CD4-positive, alpha-beta memory T cell (primary cell): ENCODE measurements around the gene OSCP1. TPM values are rescaled to one million over a fixed set of nuclear protein-coding genes. Genes with fewer than 3 reads are reported as not detected.

Experiments
- CTCF ChIA-PET: fragments of 350-600 bp; sonication (Branson Sonifier 250); formaldehyde crosslinking; loops from one replicate; lab custom pipeline; 2021; ENCODE audit warnings: inconsistent platforms; ENCODE audit not compliant: partially characterized antibody; lab: Charles Lee
- POLR2A ChIA-PET: fragments of 350-600 bp; sonication (Branson Sonifier 250); formaldehyde crosslinking; loops from one replicate; lab custom pipeline; 2021; ENCODE audit not compliant: partially characterized antibody; lab: Charles Lee
- DNase-seq, 5 donors: peaks; one replicate each; pipeline versions ENCODE4 v3.0.0 to v3.0.0-alpha.2; 2020 to 2022; ENCODE audit warnings: mixed read lengths in 1 of 5
- H3K27ac ChIP-seq: one replicate; pipeline ENCODE4 v1.7.0; 2013; ENCODE audit warnings: low read depth, low read length
- H3K27me3 ChIP-seq: 2 replicates; pipeline ENCODE4 v1.7.0; 2013; ENCODE audit warnings: mild to moderate bottlenecking, low read length, moderate library complexity; ENCODE audit not compliant: insufficient read depth
- H3K36me3 ChIP-seq: 2 replicates; pipeline ENCODE4 v1.7.0; 2013; ENCODE audit warnings: mild to moderate bottlenecking, low read length, moderate library complexity; ENCODE audit not compliant: insufficient read depth
- H3K4me1 ChIP-seq: 2 replicates; pipeline ENCODE4 v1.7.0; 2013; ENCODE audit warnings: mild to moderate bottlenecking, low read length, moderate library complexity; ENCODE audit not compliant: insufficient read depth
- H3K4me3 ChIP-seq, 2 donors: one replicate each; pipeline ENCODE4 v1.7.0; 2013; ENCODE audit warnings: low read length in 2 of 2, mild to moderate bottlenecking in 1 of 2
- H3K9me3 ChIP-seq, 2 donors: one replicate each; pipeline ENCODE4 v1.7.0; 2013; ENCODE audit warnings: low read length in 2 of 2, control low read depth in 1 of 2; ENCODE audit not compliant: control insufficient read depth in 1 of 2
- H3K27ac Mint-ChIP-seq, 7 donors: one replicate each; pipeline ENCODE4 v1.8.0; 2020 to 2021; ENCODE audit warnings: mixed read lengths in 7 of 7, mild to moderate bottlenecking in 6 of 7, inconsistent platforms in 3 of 7, moderate library complexity in 3 of 7
- H3K27me3 Mint-ChIP-seq, 2 donors: one replicate each; pipeline ENCODE4 v1.8.0; 2020 to 2021; ENCODE audit warnings: mixed read lengths in 2 of 2
- H3K36me3 Mint-ChIP-seq, 2 donors: one replicate each; pipeline ENCODE4 v1.8.0; 2020 to 2021; ENCODE audit warnings: mixed read lengths in 2 of 2, inconsistent platforms in 1 of 2, mild to moderate bottlenecking in 1 of 2
- H3K4me1 Mint-ChIP-seq, 4 donors: one replicate each; pipeline ENCODE4 v1.8.0; 2020 to 2021; ENCODE audit warnings: mixed read lengths in 4 of 4, mild to moderate bottlenecking in 1 of 4
- H3K4me3 Mint-ChIP-seq, 8 donors: one replicate each; pipeline ENCODE4 v1.8.0; 2020 to 2021; ENCODE audit warnings: mixed read lengths in 8 of 8, mild to moderate bottlenecking in 7 of 8, moderate library complexity in 6 of 8, inconsistent platforms in 3 of 8
- H3K9me3 Mint-ChIP-seq, 8 donors: one replicate each; pipeline ENCODE4 v1.8.0; 2020 to 2021; ENCODE audit warnings: mixed read lengths in 8 of 8, mild to moderate bottlenecking in 5 of 8, inconsistent platforms in 3 of 8, moderate library complexity in 1 of 8
- intact Hi-C: fragments of 100-400 bp; cut with micrococcal nuclease; formaldehyde crosslinking; loops from one replicate; pipeline ENCODE4 v1.15.1; 2023
- polyA plus RNA-seq, 2 donors: library from polyadenylated mRNA; unstranded; fragments of 300-500 nt; fragmentation: Illumina TruSeq; gene quantifications; one replicate each; pipeline ENCODE4 v1.2.3, GENCODE V29; 2021
- total RNA-seq, 2 experiments: library from RNA; stranded (reverse); gene quantifications; one replicate each; pipeline ENCODE4 v1.2.3, GENCODE V29; 2021

The OSCP1 gene
- total and polyA plus RNA-seq, 4 experiments from 2014 or later: 0.93 to 1.4 (median 1.1) TPM; not detected in 1

- Histone ChIP-seq H3K9me3 (no peaks in the 10 kb centered on the region), H3K4me3 (no peak overlapping the region), H3K36me3 (peaks cover 33% of the 10 kb centered on the region), H3K27ac (no peak overlapping the region), H3K4me1 (peaks cover 34% of the 10 kb centered on the region), H3K27me3 (no peaks in the 10 kb centered on the region)
- CTCF ChIA-PET: no interaction called here
- peaks cover 20 to 46% of the 10 kb centered on the region in 2 donors for H3K36me3 Mint-ChIP-seq
- peak overlapping the region in 2 of 7 donors; percentile 13 to 46 for H3K27ac Mint-ChIP-seq
- no peaks in the 10 kb centered on the region for H3K27me3 Mint-ChIP-seq
- peak overlapping the region in 2 of 8 donors; percentile 38 to 40 for H3K4me3 Mint-ChIP-seq
- no peak for DNase-seq
- POLR2A ChIA-PET: no interaction called here
- H3K4me1 Mint-ChIP-seq: peaks cover 18 to 48% (median 34%) of the 10 kb centered on the region in 4 donors
- H3K9me3 Mint-ChIP-seq: no peaks in the 10 kb centered on the region
- intact Hi-C loops: no loop called here
Measured at GRCh38 chr1:36456391-36456928, 6.2 kb upstream of the OSCP1 start.

- Histone ChIP-seq H3K36me3 (peaks cover 22% of the 10 kb centered on the region), H3K4me3 (no peak overlapping the region), H3K9me3 (no peaks in the 10 kb centered on the region), H3K27me3 (no peaks in the 10 kb centered on the region), H3K27ac (no peak overlapping the region), H3K4me1 (peaks cover 40% of the 10 kb centered on the region)
- Mint-ChIP-seq H3K4me1 (peaks cover 22 to 46% (median 35%) of the 10 kb centered on the region in 4 donors), H3K36me3 (peaks cover 20 to 39% of the 10 kb centered on the region in 2 donors), H3K4me3 (no peak overlapping the region), H3K27ac (peak overlapping the region in 4 of 7 donors; percentile 3 to 48 (median 11)), H3K9me3 (no peaks in the 10 kb centered on the region), H3K27me3 (no peaks in the 10 kb centered on the region)
- no peak for DNase-seq
- intact Hi-C loops: no loop called here
- ChIA-PET CTCF (no interaction called here), POLR2A (interaction anchor here (1.4 kb wide), 1 partner anchor 9 kb away, joined by 8 read pairs; the partner anchor contains the start of gene MRPS15)
Measured at GRCh38 chr1:36455386-36455785, 5.1 kb upstream of the OSCP1 start.

GRCh38 chr1:36453600-36454388 is 3.5 kb upstream of the OSCP1 start:
- POLR2A ChIA-PET: interaction anchor here (1.5 kb wide), 1 partner anchor 10 kb away, joined by 4 read pairs; no protein-coding TSS in a partner anchor
- peaks cover 16 to 32% of the 10 kb centered on the region in 2 donors for H3K36me3 Mint-ChIP-seq
- intact Hi-C loops: no loop called here
- Histone ChIP-seq H3K36me3 (peaks cover 14% of the 10 kb centered on the region), H3K4me1 (peaks cover 40% of the 10 kb centered on the region), H3K27ac (no peak overlapping the region), H3K9me3 (no peaks in the 10 kb centered on the region), H3K4me3 (no peak overlapping the region), H3K27me3 (no peaks in the 10 kb centered on the region)
- peak overlapping the region; percentile 8 to 69 (median 58) for H3K27ac Mint-ChIP-seq
- peak overlapping the region in 2 of 8 donors; percentile 18 to 39 for H3K4me3 Mint-ChIP-seq
- H3K9me3 Mint-ChIP-seq: no peaks in the 10 kb centered on the region
- CTCF ChIA-PET: no interaction called here
- no peaks in the 10 kb centered on the region for H3K27me3 Mint-ChIP-seq
- H3K4me1 Mint-ChIP-seq: peaks cover 24 to 49% (median 36%) of the 10 kb centered on the region in 4 donors
- no peak for DNase-seq

- H3K27ac Mint-ChIP-seq: peak overlapping the region in 1 of 7 donors; percentile 8
- Histone ChIP-seq H3K27ac (no peak overlapping the region), H3K9me3 (no peaks in the 10 kb centered on the region), H3K4me3 (no peak overlapping the region), H3K4me1 (peaks cover 33% of the 10 kb centered on the region), H3K27me3 (no peaks in the 10 kb centered on the region), H3K36me3 (peaks cover 14% of the 10 kb centered on the region)
- ChIA-PET POLR2A (interaction anchor here (1.5 kb wide), 1 partner anchor 11 kb away, joined by 4 read pairs; no protein-coding TSS in a partner anchor), CTCF (no interaction called here)
- intact Hi-C loops: no loop called here
- no peaks in the 10 kb centered on the region for H3K9me3 Mint-ChIP-seq
- H3K27me3 Mint-ChIP-seq: no peaks in the 10 kb centered on the region
- H3K36me3 Mint-ChIP-seq: peaks cover 16 to 30% of the 10 kb centered on the region in 2 donors
- H3K4me1 Mint-ChIP-seq: peaks cover 22 to 42% (median 29%) of the 10 kb centered on the region in 4 donors
- no peak overlapping the region for H3K4me3 Mint-ChIP-seq
- DNase-seq: no peak
Measured at GRCh38 chr1:36453051-36453450, 2.8 kb upstream of the OSCP1 start.

- CTCF ChIA-PET: interaction anchor here (1.2 kb wide), 1 partner anchor 108 kb away, joined by 3 read pairs; no protein-coding TSS in a partner anchor
Measured at GRCh38 chr1:36450919-36451305, 661 bp upstream of the OSCP1 start.

GRCh38 chr1:36448530-36449056 is 1.7 kb downstream of the OSCP1 start:
- Histone ChIP-seq H3K36me3 (no peaks in the 10 kb centered on the region), H3K4me3 (no peak overlapping the region), H3K4me1 (peaks cover 12% of the 10 kb centered on the region), H3K27me3 (no peaks in the 10 kb centered on the region), H3K9me3 (no peaks in the 10 kb centered on the region), H3K27ac (no peak overlapping the region)
- CTCF ChIA-PET: no interaction called here
- POLR2A ChIA-PET: no interaction called here
- Mint-ChIP-seq H3K4me1 (peaks cover 13 to 25% (median 16%) of the 10 kb centered on the region in 4 donors), H3K9me3 (no peaks in the 10 kb centered on the region), H3K27ac (peak overlapping the region in 3 of 7 donors; percentile 9 to 96 (median 47)), H3K4me3 (peak overlapping the region in 4 of 8 donors; percentile 10 to 42 (median 34)), H3K36me3 (peaks cover 0 to 5% of the 10 kb centered on the region in 2 donors), H3K27me3 (no peaks in the 10 kb centered on the region)
- no peak for DNase-seq
- intact Hi-C loops: no loop called here

More at GRCh38 chr1:36450919-36451305, 661 bp upstream of the OSCP1 start:
- no peak for DNase-seq
- no peaks in the 10 kb centered on the region for H3K9me3 Mint-ChIP-seq
- intact Hi-C loops: loop anchor here (1.0 kb wide), 1 partner anchor 13 kb away; the partner anchor contains the start of gene MRPS15
- peaks cover 9 to 19% of the 10 kb centered on the region in 2 donors for H3K36me3 Mint-ChIP-seq
- H3K27ac Mint-ChIP-seq: peak overlapping the region; percentile 96 to 99 (median 98)
- Histone ChIP-seq H3K27ac (peak overlapping the region; percentile 88), H3K4me3 (peak overlapping the region; percentile 42 to 91), H3K9me3 (no peaks in the 10 kb centered on the region), H3K36me3 (peaks cover 8% of the 10 kb centered on the region), H3K27me3 (no peaks in the 10 kb centered on the region), H3K4me1 (peaks cover 13% of the 10 kb centered on the region)
- POLR2A ChIA-PET: interaction anchor here (1.0 to 3.5 kb wide), 8 partner anchors 13 to 227 kb away, joined by 3 to 51 read pairs (median 4); partner anchors contain the start of genes LSM10, MRPS15, SH3D21 and THRAP3
- H3K4me1 Mint-ChIP-seq: peaks cover 13 to 25% (median 16%) of the 10 kb centered on the region in 4 donors
- peak overlapping the region; percentile 89 to 98 (median 93) for H3K4me3 Mint-ChIP-seq
- no peaks in the 10 kb centered on the region for H3K27me3 Mint-ChIP-seq

- Histone ChIP-seq H3K9me3 (no peaks in the 10 kb centered on the region), H3K4me1 (peaks cover 12% of the 10 kb centered on the region), H3K27ac (no peak overlapping the region), H3K36me3 (no peaks in the 10 kb centered on the region), H3K4me3 (no peak overlapping the region), H3K27me3 (no peaks in the 10 kb centered on the region)
- ChIA-PET POLR2A (no interaction called here), CTCF (no interaction called here)
- no peak overlapping the region for H3K4me3 Mint-ChIP-seq
- no peak for DNase-seq
- H3K9me3 Mint-ChIP-seq: no peaks in the 10 kb centered on the region
- H3K4me1 Mint-ChIP-seq: peaks cover 11 to 22% (median 14%) of the 10 kb centered on the region in 4 donors
- H3K27me3 Mint-ChIP-seq: no peaks in the 10 kb centered on the region
- intact Hi-C loops: no loop called here
- no peak overlapping the region for H3K27ac Mint-ChIP-seq
- peaks cover 0 to 3% of the 10 kb centered on the region in 2 donors for H3K36me3 Mint-ChIP-seq
Measured at GRCh38 chr1:36447450-36447849, 2.8 kb downstream of the OSCP1 start.
